H1 (cell line): Measurements from ENCODE around the gene ZNF646. TPM values are rescaled to one million over a fixed set of nuclear protein-coding genes. Genes with fewer than 3 reads are reported as not detected.

Experiments used
- CTCF ChIA-PET: fragments of 300-600 bp; sonication (Branson Sonifier 250); formaldehyde crosslinking; loops from one replicate; lab custom pipeline; 2021; ENCODE audit not compliant: partially characterized antibody; lab: Charles Lee
- POLR2A ChIA-PET: fragments of 300-600 bp; sonication (Branson Sonifier 250); formaldehyde crosslinking; loops from one replicate; lab custom pipeline; 2021; ENCODE audit warnings: inconsistent platforms; ENCODE audit not compliant: partially characterized antibody; lab: Charles Lee
- DNase-seq, 2 experiments: peaks; one replicate each; pipeline versions ENCODE4 v3.0.0 to v3.0.0-alpha.2; 2010 to 2022; ENCODE audit warnings: low spot score in 2 of 2, low read depth in 1 of 2, mixed read lengths in 1 of 2
- FAIRE-seq: peaks from 2 replicates; lab custom pipeline; 2011; peaks lifted over from hg19 to GRCh38; lab: Jason Lieb, UNC
- H2AFZ ChIP-seq: 2 replicates; pipeline ENCODE4 v1.8.1; 2012; ENCODE audit warnings: low read length, inconsistent platforms
- H2AK5ac ChIP-seq: 2 replicates; pipeline ENCODE4 v1.6.1; 2013; ENCODE audit warnings: low read depth, low read length
- H2BK120ac ChIP-seq: replicated peaks from 2 replicates; pipeline ENCODE3; 2013; ENCODE audit warnings: low read depth, low read length, inconsistent platforms
- H2BK12ac ChIP-seq: 2 replicates; pipeline ENCODE4 v1.6.1; 2013; ENCODE audit warnings: low read depth, low read length
- H2BK15ac ChIP-seq: 2 replicates; pipeline ENCODE4 v1.6.1; 2013; ENCODE audit warnings: low read length
- H2BK20ac ChIP-seq: 2 replicates; pipeline ENCODE4 v1.6.1; 2013; ENCODE audit warnings: low read length
- H2BK5ac ChIP-seq: 2 replicates; pipeline ENCODE4 v1.6.1; 2013; ENCODE audit warnings: low read depth, low read length
- H3K14ac ChIP-seq: 2 replicates; pipeline ENCODE4 v1.6.1; 2013; ENCODE audit warnings: inconsistent platforms; ENCODE audit not compliant: insufficient read length
- H3K18ac ChIP-seq: 2 replicates; pipeline ENCODE4 v1.6.1; 2013; ENCODE audit warnings: low read length; ENCODE audit errors: extremely low read depth
- H3K23ac ChIP-seq: 2 replicates; pipeline ENCODE4 v1.6.1; 2013; ENCODE audit warnings: inconsistent platforms; ENCODE audit not compliant: insufficient read length
- H3K23me2 ChIP-seq: 2 replicates; pipeline ENCODE4 v1.6.1; 2013; ENCODE audit warnings: low read depth, low read length
- H3K27ac ChIP-seq: 2 replicates; pipeline ENCODE4 v1.6.1; 2011; ENCODE audit warnings: low read depth, low read length, inconsistent platforms
- H3K27me3 ChIP-seq, 4 experiments: replicated peaks in 1 of 4; 1 replicate in 1 of 4; 2 replicates in 3 of 4; pipeline versions ENCODE4 v1.6.1 to v1.8.1; 2011 to 2013; ENCODE audit warnings: low read length in 3 of 4, mild to moderate bottlenecking in 3 of 4, inconsistent platforms in 2 of 4, mixed read lengths in 2 of 4, moderate library complexity in 1 of 4; ENCODE audit not compliant: control insufficient read depth in 3 of 4, insufficient read depth in 3 of 4; ENCODE audit errors: extremely low read depth in 1 of 4
- H3K36me3 ChIP-seq, 4 experiments: 2 replicates each; pipeline versions ENCODE4 v1.6.1 to v1.8.1; 2011 to 2013; ENCODE audit warnings: mild to moderate bottlenecking in 4 of 4, low read length in 3 of 4, moderate library complexity in 2 of 4, control low read depth in 1 of 4, inconsistent platforms in 1 of 4; ENCODE audit not compliant: insufficient read depth in 4 of 4, control insufficient read depth in 2 of 4
- H3K4ac ChIP-seq: replicated peaks from 2 replicates; pipeline ENCODE3; 2013; ENCODE audit warnings: low read length, low read depth, mixed read lengths, inconsistent platforms; ENCODE audit not compliant: insufficient read length
- H3K4me1 ChIP-seq, 4 experiments: replicated peaks in 1 of 4; 1 replicate in 1 of 4; 2 replicates in 3 of 4; pipeline versions ENCODE4 v1.6.1 to v1.8.1; 2011 to 2013; ENCODE audit warnings: low read length in 3 of 4, inconsistent platforms in 2 of 4, mixed read lengths in 1 of 4; ENCODE audit not compliant: insufficient read depth in 4 of 4, control insufficient read depth in 3 of 4
- H3K4me2 ChIP-seq, 2 experiments: 2 replicates each; pipeline versions ENCODE4 v1.6.1 to v1.8.1; 2011 to 2013; ENCODE audit warnings: low read depth in 2 of 2, low read length in 2 of 2, control low read depth in 1 of 2, inconsistent platforms in 1 of 2, mild to moderate bottlenecking in 1 of 2; ENCODE audit not compliant: insufficient read depth in 1 of 2
- H3K4me3 ChIP-seq, 4 experiments: fragments of 200-600, 300-600 bp in 1 of 4; sonication (generic), shearing (Covaris generic), sonication (Bioruptor Twin) in 1 of 4; 2 replicates each; pipeline versions ENCODE4 v1.5.1 to v1.8.1; 2011 to 2016; ENCODE audit warnings: low read length in 4 of 4, low read depth in 3 of 4, control low read depth in 2 of 4, inconsistent platforms in 2 of 4, mild to moderate bottlenecking in 2 of 4, mixed read lengths in 1 of 4, moderate library complexity in 1 of 4; ENCODE audit not compliant: insufficient read depth in 2 of 4; ENCODE audit errors: extremely low read depth in 1 of 4
- H3K56ac ChIP-seq: replicated peaks from 2 replicates; pipeline ENCODE3; 2013; ENCODE audit warnings: low read depth, mild to moderate bottlenecking, mixed read lengths, low read length, inconsistent platforms; ENCODE audit not compliant: insufficient read length
- H3K79me1 ChIP-seq: 2 replicates; pipeline ENCODE4 v1.6.1; 2013; ENCODE audit warnings: low read depth, low read length, control low read depth
- H3K79me2 ChIP-seq, 2 experiments: 2 replicates each; pipeline versions ENCODE4 v1.6.1 to v1.8.1; 2012 to 2013; ENCODE audit warnings: low read length in 2 of 2, mild to moderate bottlenecking in 2 of 2, inconsistent platforms in 1 of 2; ENCODE audit not compliant: insufficient read depth in 2 of 2, control insufficient read depth in 1 of 2
- H3K9ac ChIP-seq, 4 experiments: replicated peaks in 1 of 4; 1 replicate in 1 of 4; 2 replicates in 3 of 4; pipeline versions ENCODE4 v1.6.1 to v1.8.1; 2011 to 2013; ENCODE audit warnings: low read depth in 3 of 4, low read length in 3 of 4, control low read depth in 2 of 4, mild to moderate bottlenecking in 2 of 4, moderate library complexity in 2 of 4, inconsistent platforms in 1 of 4; ENCODE audit errors: extremely low read depth in 1 of 4
- H3K9me3 ChIP-seq, 2 experiments: 2 replicates each; pipeline versions ENCODE4 v1.6.1 to v1.8.1; 2012 to 2013; ENCODE audit warnings: mild to moderate bottlenecking in 2 of 2, moderate library complexity in 2 of 2, control low read depth in 1 of 2, inconsistent platforms in 1 of 2, low read depth in 1 of 2, low read length in 1 of 2, mixed read lengths in 1 of 2; ENCODE audit not compliant: insufficient read depth in 2 of 2
- H4K20me1 ChIP-seq, 2 experiments: replicated peaks in 1 of 2; 2 replicates each; pipeline versions ENCODE3 to v1.8.1; 2011 to 2013; ENCODE audit warnings: inconsistent platforms in 2 of 2, low read length in 2 of 2, mild to moderate bottlenecking in 1 of 2; ENCODE audit not compliant: insufficient read depth in 2 of 2, control insufficient read depth in 1 of 2
- H4K5ac ChIP-seq: 2 replicates; pipeline ENCODE4 v1.6.1; 2013; ENCODE audit warnings: low read length, low read depth, mixed read lengths, inconsistent platforms; ENCODE audit not compliant: insufficient read length
- H4K8ac ChIP-seq: 2 replicates; pipeline ENCODE4 v1.8.0; 2013; ENCODE audit warnings: mild to moderate bottlenecking, moderate library complexity, low read length, inconsistent platforms; ENCODE audit not compliant: insufficient read depth; ENCODE audit errors: extremely low read depth
- H4K91ac ChIP-seq: replicated peaks from 2 replicates; pipeline ENCODE3; 2013; ENCODE audit warnings: low read length, mixed read lengths, inconsistent platforms; ENCODE audit not compliant: insufficient read length
- GABPA ChIP-seq: IDR thresholded peaks from 2 replicates; pipeline ENCODE4 v1.6.1; 2011; ENCODE audit warnings: mild to moderate bottlenecking, low read length, moderate library complexity, borderline replicate concordance; ENCODE audit not compliant: insufficient read depth
- KDM5A ChIP-seq: fragments of 200-600 bp; IDR thresholded peaks from 2 replicates; pipeline ENCODE4 v1.7.1; 2012; ENCODE audit warnings: mild to moderate bottlenecking, low read length, inconsistent platforms, mixed read lengths
- POLR2AphosphoS5 ChIP-seq: IDR thresholded peaks from 2 replicates; pipeline ENCODE4 v1.6.1; 2011; ENCODE audit warnings: low read depth, low read length
- TAF7 ChIP-seq: optimal IDR thresholded peaks from 2 replicates; pipeline ENCODE3; 2011; ENCODE audit warnings: low read depth, mild to moderate bottlenecking, inconsistent platforms, low read length, moderate library complexity, borderline replicate concordance
- WGBS, 2 experiments: shearing (Covaris generic) in 1 of 2; methylation state at CpG; one replicate each; pipeline versions ENCODE4 v1.1.6 to v1.1.7; 2013 to 2015; ENCODE audit warnings: low lambda C conversion rate in 2 of 2, mixed read lengths in 2 of 2, inconsistent platforms in 1 of 2, low coverage in 1 of 2, missing lambda C conversion rate in 1 of 2; ENCODE audit not compliant: insufficient replicate concordance in 2 of 2, insufficient coverage in 1 of 2, insufficient read length in 1 of 2; ENCODE audit errors: extremely low coverage in 1 of 2, missing lambda C conversion rate in 1 of 2; 5-methylcytosine and 5-hydroxymethylcytosine counted together
- polyA plus RNA-seq, 7 experiments: library from polyadenylated mRNA; depleted of rRNA in 3 of 7; stranded (reverse) in 5 of 7; unstranded in 2 of 7; fragments of >200 nt in 5 of 7; fragments of 200-250 nt in 2 of 7; gene quantifications; 1 replicate in 5 of 7; 2 replicates in 1 of 7; 4 replicates in 1 of 7; pipeline versions ENCODE4 v1.2.1 to v1.2.3, GENCODE V29; 2011 to 2013; ENCODE audit warnings: missing spikeins in 2 of 7, mixed read lengths in 2 of 7
- total RNA-seq: library from RNA; stranded (reverse); fragmentation: NEBNext Ultra II Directional; extraction: Animal tissue kit (Norgen Biotek cat#: 25700); gene quantifications from 2 replicates; pipeline ENCODE4 v1.2.1, GENCODE V29; 2021

The ZNF646 gene
- total and polyA plus RNA-seq, 2 of the 8 experiments (the other 6 are each of a cell fraction or from before 2014, with no cell fraction given), result 6.5 to 25.0 TPM

DNA sequence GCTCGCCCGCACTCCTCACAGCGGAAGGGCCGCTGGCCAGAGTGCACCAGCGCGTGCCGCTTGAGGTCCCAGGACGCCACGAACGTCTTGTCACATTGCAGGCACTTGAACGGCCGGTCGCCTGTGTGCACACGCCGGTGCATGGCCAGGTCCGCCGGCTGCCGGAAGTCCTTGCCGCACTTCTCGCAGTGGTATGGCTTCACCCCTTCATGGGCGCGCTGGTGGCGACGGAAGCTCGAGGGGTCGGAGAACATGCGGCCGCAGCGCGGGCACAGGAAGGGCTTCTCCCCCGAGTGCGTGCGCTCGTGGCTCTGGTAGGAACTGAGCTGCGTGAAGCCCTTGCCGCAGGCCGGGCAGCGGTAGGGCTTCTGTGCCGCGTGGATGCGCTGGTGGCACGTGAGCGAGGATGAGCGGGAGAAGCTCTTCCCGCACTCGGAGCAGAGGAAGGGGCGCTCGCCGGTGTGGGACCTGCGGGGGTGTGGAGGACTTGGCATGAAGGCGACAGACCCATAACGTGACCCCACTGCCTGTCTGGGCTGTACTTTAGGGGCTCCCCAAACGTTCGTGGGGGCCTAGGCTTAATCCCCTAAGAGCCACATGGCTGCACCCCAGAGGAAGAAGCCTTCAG lies 12.3 kb upstream of the ZNF646 start:
- no peak overlapping the region for H2AK5ac ChIP-seq
- H3K9me3 ChIP-seq, result no peaks in the 10 kb centered on the region
- H3K27ac ChIP-seq, result no peak overlapping the region
- no peak overlapping the region for H2BK15ac ChIP-seq
- ChIA-PET POLR2A (interaction anchor here (0.8 to 1.4 kb wide), 3 partner anchors 15 to 141 kb away, joined by 3 read pairs; partner anchors contain the start of genes ORAI3 and PYCARD), CTCF (interaction anchor here (1.3 kb wide), 1 partner anchor 78 kb away, joined by 3 read pairs; no protein-coding TSS in a partner anchor)
- no peak overlapping the region for H3K9ac ChIP-seq
- H3K79me2 ChIP-seq, result peaks cover 0 to 12% of the 10 kb centered on the region in 2 experiments; a peak in 2 of 4 replicates
- H3K4me2 ChIP-seq, result no peak overlapping the region
- H3K18ac ChIP-seq, result no peak overlapping the region
- no peak overlapping the region for H3K23ac ChIP-seq
- no peaks in the 10 kb centered on the region for H3K4me1 ChIP-seq
- no peak overlapping the region for H3K56ac ChIP-seq
- H4K20me1 ChIP-seq, result peaks cover 0 to 15% of the 10 kb centered on the region in 2 experiments
- 95% methylated on average over 44 of the region's 54 CpGs; no CpG with 5 or more reads in 1 of the 2 experiments for WGBS, 2 experiments
- no peak overlapping the region for H2BK12ac ChIP-seq
- H2BK5ac ChIP-seq, result no peak overlapping the region
- DNase-seq (no peak), FAIRE-seq (no peak)
- peaks cover 6 to 28% (median 14%) of the 10 kb centered on the region in 4 experiments; a peak in 6 of 8 replicates for H3K36me3 ChIP-seq
- H3K27me3 ChIP-seq, result no peaks in the 10 kb centered on the region
- no peak overlapping the region for H4K5ac ChIP-seq
- H4K91ac ChIP-seq, result no peak overlapping the region
- H3K14ac ChIP-seq, result no peak overlapping the region
- H3K79me1 ChIP-seq, result peaks cover 3% of the 10 kb centered on the region; the same call in 1 of the 2 replicates
- no peak overlapping the region for H2BK120ac ChIP-seq
- H3K4me3 ChIP-seq, result no peak overlapping the region
- peak overlapping the region; percentile 35; the same call in 1 of the 2 replicates for H4K8ac ChIP-seq
- TF ChIP-seq GABPA, result no peak
- TF ChIP-seq POLR2AphosphoS5, result no peak
- TF ChIP-seq TAF7, result no peak
- TF ChIP-seq KDM5A, result no peak
- H3K23me2 ChIP-seq, result no peaks in the 10 kb centered on the region
- H2AFZ ChIP-seq, result no peak overlapping the region
- no peak overlapping the region for H2BK20ac ChIP-seq
- no peak overlapping the region for H3K4ac ChIP-seq
